ENCODE data around the gene KRT17. TPM values are rescaled to one million over a fixed set of nuclear protein-coding genes. Genes with fewer than 3 reads are reported as not detected.
"Not testable (repeated sequence)": the region's sequence is repeated elsewhere in the genome, so short reads cannot be mapped to it uniquely, and the experiment has no call there.

KRT17 gene
- total RNA-seq, 1 donor from 2014 or later, result 3.7 TPM

- no peak for DNase-seq
Observed at GRCh38 chr17:41653892-41654677, 29.7 kb upstream of the KRT17 start.

GRCh38 chr17:41653421-41653820 is 29.0 kb upstream of the KRT17 start:
- no peak for DNase-seq

GRCh38 chr17:41652461-41652970 is 28.1 kb upstream of the KRT17 start:
- no peak for DNase-seq

GRCh38 chr17:41651625-41652460 is 27.5 kb upstream of the KRT17 start:
- no peak for DNase-seq

- DNase-seq, result no peak
Observed at GRCh38 chr17:41650794-41651624, 26.6 kb upstream of the KRT17 start.

GRCh38 chr17:41649923-41650519 is 25.6 kb upstream of the KRT17 start:
- DNase-seq, result no peak

GRCh38 chr17:41648411-41649195 is 24.2 kb upstream of the KRT17 start:
- peak; percentile 88 for DNase-seq

GRCh38 chr17:41647940-41648410 is 23.6 kb upstream of the KRT17 start:
- DNase-seq, result peak; percentile 76

- no peak for DNase-seq
Observed at GRCh38 chr17:41647038-41647813, 22.9 kb upstream of the KRT17 start.

GRCh38 chr17:41642252-41643156 is 18.1 kb upstream of the KRT17 start:
- DNase-seq, result no peak

- DNase-seq, result not testable (repeated sequence)
Observed at GRCh38 chr17:41640596-41640995, 16.2 kb upstream of the KRT17 start.

- DNase-seq, result no peak
Observed at GRCh38 chr17:41639492-41640473, 15.4 kb upstream of the KRT17 start.

- no peak for DNase-seq
Observed at GRCh38 chr17:41638941-41639340, 14.6 kb upstream of the KRT17 start.

- no peak for DNase-seq
Observed at GRCh38 chr17:41638194-41638593, 13.8 kb upstream of the KRT17 start.

- no peak for DNase-seq
Observed at GRCh38 chr17:41636652-41637051, 12.3 kb upstream of the KRT17 start.

- no peak for DNase-seq
Observed at GRCh38 chr17:41635121-41636097, 11.0 kb upstream of the KRT17 start.

GRCh38 chr17:41634639-41635038 is 10.3 kb upstream of the KRT17 start:
- DNase-seq, result no peak

All from dermis blood vessel endothelial cell (primary cell).